Pancreas (tissue), 10 donors: ENCODE measurements around the gene CST3. TPM values are rescaled to one million over a fixed set of nuclear protein-coding genes. Genes with fewer than 3 reads are reported as not detected.

ENCODE experiments used
- ATAC-seq, 4 donors: fragments of 200-7000 bp; cut with Tn5 transposase; one replicate each; pipeline versions ENCODE4 v1.8.0 to v1.9.1; 2020; ENCODE audit warnings: mild to moderate bottlenecking in 4 of 4, moderate library complexity in 4 of 4
- DNase-seq, 6 donors: peaks; one replicate each; pipeline ENCODE4 v3.0.0-alpha.2; 2020
- FAIRE-seq: peaks from 2 replicates; lab custom pipeline; 2012; peaks lifted over from hg19 to GRCh38; lab: Jason Lieb, UNC
- H3K27ac ChIP-seq, 4 donors: fragments of 200-600 bp; sonication (generic); 1 replicate in 3 of 4; 2 replicates in 1 of 4; pipeline versions ENCODE4 v1.5.0 to v1.8.0; 2020
- H3K27me3 ChIP-seq, 4 donors: fragments of 200-600 bp; one replicate each; pipeline ENCODE4 v1.8.0; 2021
- H3K36me3 ChIP-seq, 3 donors: fragments of 200-600 bp; sonication (generic) in 1 of 3; one replicate each; pipeline versions ENCODE4 v1.5.0 to v1.8.0; 2020 to 2021
- H3K4me1 ChIP-seq, 3 donors: fragments of 200-600 bp; one replicate each; pipeline ENCODE4 v1.8.0; 2021
- H3K4me3 ChIP-seq, 4 donors: fragments of 200-600 bp; sonication (generic) in 2 of 4; one replicate each; pipeline versions ENCODE4 v1.5.0 to v1.8.0; 2020 to 2021
- H3K9me3 ChIP-seq, 4 donors: fragments of 200-600 bp; one replicate each; pipeline ENCODE4 v1.8.0; 2021
- CTCF ChIP-seq, 4 donors: fragments of 200-600 bp; sonication (generic) in 3 of 4; IDR thresholded peaks; one replicate each; pipeline versions ENCODE4 v1.5.0 to v1.8.0; 2021; ENCODE audit warnings: antibody characterized with exemption in 4 of 4
- WGBS, 2 donors: extraction: QIAGEN DNeasy Blood & Tissue Kit; methylation state at CpG; one replicate each; pipeline ENCODE4 v1.1.7; 2013; 5-methylcytosine and 5-hydroxymethylcytosine counted together
- intact Hi-C, 3 donors: fragments of 100-400 bp; cut with DNase I; formaldehyde crosslinking; loops; one replicate each; pipeline versions ENCODE4 v1.11.1 to v1.14.2; 2022
- polyA plus RNA-seq, 2 donors: library from polyadenylated mRNA; stranded (reverse); fragments of 200-250 nt; gene quantifications; one replicate each; pipeline ENCODE4 v1.2.3, GENCODE V29; 2013
- total RNA-seq, 6 donors: library from RNA; stranded (reverse); fragmentation: NEBNext Ultra II Directional in 4 of 6; extraction: Animal tissue kit (Norgen Biotek cat#: 25700) in 4 of 6; gene quantifications; one replicate each; pipeline versions ENCODE4 v1.2.1 to v1.2.4, GENCODE V29; 2021 to 2023
- donor health status: healthy with polysubstance abuse.
- donor health status: DM: no; HTN: no; CAD: no; lungs with moderate emphysema.
- donor health status: DM: no; HTN: no; CAD: no.
- donor health status: control.
- donor health status: control.
- donor health status: Bipolar disorder and iron deficiency.
- donor health status: DM: yes; HTN: yes; CAD: no.
- donor health status: DM: no; HTN: no; CAD: no.
- donor health status: DM: no; HTN: no; CAD: no.
- donor health status: DM: yes; HTN: yes; CAD: no.

Gene CST3
- total and polyA plus RNA-seq, 8 donors = 201 to 445 (median 264) TPM

GRCh38 chr20:23629542-23630391 is 8.0 kb downstream of the CST3 start:
- Histone ChIP-seq H3K4me1 (no peaks in the 10 kb centered on the region), H3K27ac (no peak overlapping the region), H3K27me3 (no peaks in the 10 kb centered on the region), H3K9me3 (no peaks in the 10 kb centered on the region), H3K4me3 (no peak overlapping the region), H3K36me3 (peaks cover 0 to 13% (median 3%) of the 10 kb centered on the region in 3 donors)
- intact Hi-C loops = no loop called here
- FAIRE-seq (no peak), DNase-seq (peak in 1 of 6 donors; percentile 19), ATAC-seq (no peak)
- 64 to 71% methylated on average over 12 of the region's 12 CpGs for WGBS, 2 donors
- TF ChIP-seq CTCF (IDR thresholded peaks at IDR 0.05) = no peak

DNA sequence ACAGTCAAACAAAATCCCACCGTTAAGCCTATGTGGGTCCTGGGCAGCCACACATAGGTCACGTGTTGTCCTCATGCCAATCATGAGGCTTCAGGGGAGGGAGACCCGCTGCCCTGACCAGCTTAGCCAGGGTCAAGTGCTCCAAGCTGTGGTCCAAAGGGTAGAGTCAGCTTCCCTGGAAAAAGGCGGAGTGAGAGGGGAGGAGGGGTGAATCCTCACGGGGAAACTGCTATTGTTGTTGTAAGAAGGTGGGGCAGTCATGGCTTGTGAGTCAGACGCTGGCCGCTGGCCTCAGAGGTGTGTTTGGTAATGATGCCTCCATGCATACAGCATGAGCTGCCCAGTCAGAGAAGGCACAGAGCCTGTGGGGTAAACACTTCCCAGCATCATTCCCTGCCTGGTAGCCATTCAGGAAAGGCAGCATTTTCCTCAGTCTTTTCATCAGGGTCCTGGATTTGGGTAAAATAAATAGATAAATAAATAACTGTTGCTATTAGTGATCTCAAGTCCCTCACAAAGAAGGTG is 8.7 kb downstream of the CST3 start:
- Histone ChIP-seq H3K27me3 (no peaks in the 10 kb centered on the region), H3K9me3 (no peaks in the 10 kb centered on the region), H3K36me3 (peaks cover 0 to 13% (median 3%) of the 10 kb centered on the region in 3 donors), H3K4me3 (no peak overlapping the region), H3K4me1 (no peaks in the 10 kb centered on the region), H3K27ac (no peak overlapping the region)
- no peak for TF ChIP-seq CTCF (IDR thresholded peaks at IDR 0.05)
- FAIRE-seq (no peak), DNase-seq (peak in 1 of 6 donors; percentile 14), ATAC-seq (peak in 3 of 4 donors; percentile 12 to 57 (median 52))
- WGBS, 2 donors = 70 to 74% methylated on average over 7 of the region's 7 CpGs
- intact Hi-C loops = no loop called here

DNA sequence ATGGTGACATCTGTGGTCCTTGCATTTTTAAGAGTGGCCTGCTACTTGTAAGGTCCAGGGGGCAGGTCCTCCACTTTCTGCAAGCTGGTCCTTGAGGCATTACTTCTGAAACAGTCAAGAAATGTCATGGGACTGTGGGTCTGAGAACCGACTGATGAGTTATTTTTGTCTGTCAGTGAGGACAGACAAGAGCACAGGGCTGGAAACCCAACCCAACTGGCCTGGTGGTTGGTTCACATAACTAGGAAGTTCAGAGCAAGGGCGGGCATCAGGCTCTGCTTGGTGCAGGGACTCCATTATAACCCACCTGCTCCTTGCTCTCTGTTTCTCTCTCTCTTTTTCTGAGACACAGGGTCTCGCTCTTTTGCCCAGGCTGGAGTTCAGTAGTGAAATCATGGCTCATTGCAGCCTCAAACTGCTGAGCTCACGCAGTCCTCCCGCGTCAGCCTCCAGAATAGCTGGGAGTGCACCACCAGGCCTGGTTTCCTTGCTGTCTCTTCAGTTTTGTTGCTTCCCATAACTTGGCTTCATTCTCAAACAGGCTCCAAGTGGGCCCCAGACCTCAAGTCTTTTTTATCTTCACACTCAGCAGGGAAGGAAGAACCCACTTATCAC is 9.2 kb downstream of the CST3 start:
- TF ChIP-seq CTCF (IDR thresholded peaks at IDR 0.05) = no peak
- H3K4me3 ChIP-seq = no peak overlapping the region
- DNase-seq (no peak), FAIRE-seq (no peak), ATAC-seq (no peak)
- H3K4me1 ChIP-seq = no peaks in the 10 kb centered on the region
- 85 to 92% methylated on average over 6 of the region's 6 CpGs for WGBS, 2 donors
- H3K27me3 ChIP-seq = no peaks in the 10 kb centered on the region
- intact Hi-C loops = no loop called here
- H3K9me3 ChIP-seq = no peaks in the 10 kb centered on the region
- no peak overlapping the region for H3K27ac ChIP-seq
- H3K36me3 ChIP-seq = peaks cover 0 to 9% (median 0%) of the 10 kb centered on the region in 3 donors

GRCh38 chr20:23627501-23627900 is 10.3 kb downstream of the CST3 start:
- WGBS, 2 donors = 60 to 77% methylated on average over 3 of the region's 3 CpGs
- intact Hi-C loops = no loop called here
- Histone ChIP-seq H3K27ac (no peak overlapping the region), H3K9me3 (no peaks in the 10 kb centered on the region), H3K27me3 (no peaks in the 10 kb centered on the region), H3K36me3 (no peaks in the 10 kb centered on the region), H3K4me1 (no peaks in the 10 kb centered on the region), H3K4me3 (no peak overlapping the region)
- no peak for TF ChIP-seq CTCF (IDR thresholded peaks at IDR 0.05)
- DNase-seq = no peak
- no peak for FAIRE-seq
- ATAC-seq = no peak
